Neural cell (in vitro differentiated cells): Measurements from ENCODE around the gene ERGIC3.

ENCODE experiments used
- EZH2 ChIP-seq: fragments of 200-600, 300-800 bp; shearing (Covaris generic), sonication (generic); IDR thresholded peaks from 2 replicates; pipeline ENCODE4 v1.6.1; 2014; ENCODE audit warnings: antibody characterized with exemption, low read length, borderline replicate concordance, mild to moderate bottlenecking; ENCODE audit not compliant: insufficient read depth, poor library complexity, severe bottlenecking
- MXI1 ChIP-seq: fragments of 450-650 bp; conservative IDR thresholded peaks from 2 replicates; pipeline ENCODE4 v1.6.1; 2014; ENCODE audit warnings: antibody characterized with exemption, mild to moderate bottlenecking; ENCODE audit not compliant: poor library complexity, severe bottlenecking
- POLR2AphosphoS5 ChIP-seq: IDR thresholded peaks from 2 replicates; pipeline ENCODE4 v1.6.1; 2012
- RAD21 ChIP-seq: fragments of 450-650 bp; conservative IDR thresholded peaks from 2 replicates; pipeline ENCODE4 v1.6.1; 2014; ENCODE audit warnings: antibody characterized with exemption, mild to moderate bottlenecking, moderate library complexity
- SMC3 ChIP-seq: fragments of 450-650 bp; conservative IDR thresholded peaks from 2 replicates; pipeline ENCODE4 v1.6.1; 2014; ENCODE audit warnings: antibody characterized with exemption, mild to moderate bottlenecking, moderate library complexity; ENCODE audit not compliant: poor library complexity
- TF ChIP-seq, protein P1 (sequence below): fragments of 450-650 bp; IDR thresholded peaks from 2 replicates; pipeline ENCODE4 v1.5.1; 2014; ENCODE audit warnings: antibody characterized with exemption, mild to moderate bottlenecking, moderate library complexity; ENCODE audit not compliant: poor library complexity, severe bottlenecking
- TF ChIP-seq, protein P2 (sequence below): IDR thresholded peaks from 2 replicates; pipeline ENCODE4 v1.6.1; 2012; ENCODE audit warnings: borderline replicate concordance

DNA sequence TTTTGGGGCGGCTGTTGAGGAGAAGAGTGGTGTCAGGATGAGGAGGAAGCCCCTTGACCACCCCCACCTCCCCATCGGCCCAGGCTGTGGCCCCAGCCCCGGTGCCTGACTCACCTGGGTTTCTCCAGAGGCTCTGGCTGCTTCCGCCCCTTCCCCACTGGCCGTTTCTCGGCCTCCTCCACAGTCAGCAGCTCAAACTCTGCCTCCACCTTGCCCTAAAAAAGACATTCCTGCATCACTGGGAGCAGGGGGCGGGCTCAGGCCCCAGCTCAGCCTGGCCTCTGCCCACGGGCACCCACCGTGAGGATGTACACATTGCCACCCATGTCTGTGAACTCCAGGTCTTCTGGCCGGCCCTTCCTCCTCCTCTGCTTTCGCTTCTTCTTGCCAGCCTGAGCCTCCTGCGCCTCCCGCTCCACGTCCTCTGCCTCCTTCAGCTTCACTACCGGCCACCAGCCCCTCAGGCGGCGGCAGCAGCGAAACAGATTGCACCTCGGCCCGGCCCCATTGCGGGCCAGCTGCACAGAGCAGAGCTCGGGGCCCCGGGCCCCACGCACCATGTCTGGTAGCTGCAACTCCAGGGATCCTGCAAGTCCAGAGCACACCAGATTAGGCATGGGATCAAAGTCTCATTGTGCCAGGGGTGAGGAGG is 17.3 kb downstream of the ERGIC3 start:
- TF ChIP-seq, protein P1, sequence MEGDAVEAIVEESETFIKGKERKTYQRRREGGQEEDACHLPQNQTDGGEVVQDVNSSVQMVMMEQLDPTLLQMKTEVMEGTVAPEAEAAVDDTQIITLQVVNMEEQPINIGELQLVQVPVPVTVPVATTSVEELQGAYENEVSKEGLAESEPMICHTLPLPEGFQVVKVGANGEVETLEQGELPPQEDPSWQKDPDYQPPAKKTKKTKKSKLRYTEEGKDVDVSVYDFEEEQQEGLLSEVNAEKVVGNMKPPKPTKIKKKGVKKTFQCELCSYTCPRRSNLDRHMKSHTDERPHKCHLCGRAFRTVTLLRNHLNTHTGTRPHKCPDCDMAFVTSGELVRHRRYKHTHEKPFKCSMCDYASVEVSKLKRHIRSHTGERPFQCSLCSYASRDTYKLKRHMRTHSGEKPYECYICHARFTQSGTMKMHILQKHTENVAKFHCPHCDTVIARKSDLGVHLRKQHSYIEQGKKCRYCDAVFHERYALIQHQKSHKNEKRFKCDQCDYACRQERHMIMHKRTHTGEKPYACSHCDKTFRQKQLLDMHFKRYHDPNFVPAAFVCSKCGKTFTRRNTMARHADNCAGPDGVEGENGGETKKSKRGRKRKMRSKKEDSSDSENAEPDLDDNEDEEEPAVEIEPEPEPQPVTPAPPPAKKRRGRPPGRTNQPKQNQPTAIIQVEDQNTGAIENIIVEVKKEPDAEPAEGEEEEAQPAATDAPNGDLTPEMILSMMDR = no peak
- TF ChIP-seq SMC3 (no peak), POLR2AphosphoS5 (no peak), EZH2 (no peak), RAD21 (no peak), MXI1 (no peak)
- TF ChIP-seq, protein P2, sequence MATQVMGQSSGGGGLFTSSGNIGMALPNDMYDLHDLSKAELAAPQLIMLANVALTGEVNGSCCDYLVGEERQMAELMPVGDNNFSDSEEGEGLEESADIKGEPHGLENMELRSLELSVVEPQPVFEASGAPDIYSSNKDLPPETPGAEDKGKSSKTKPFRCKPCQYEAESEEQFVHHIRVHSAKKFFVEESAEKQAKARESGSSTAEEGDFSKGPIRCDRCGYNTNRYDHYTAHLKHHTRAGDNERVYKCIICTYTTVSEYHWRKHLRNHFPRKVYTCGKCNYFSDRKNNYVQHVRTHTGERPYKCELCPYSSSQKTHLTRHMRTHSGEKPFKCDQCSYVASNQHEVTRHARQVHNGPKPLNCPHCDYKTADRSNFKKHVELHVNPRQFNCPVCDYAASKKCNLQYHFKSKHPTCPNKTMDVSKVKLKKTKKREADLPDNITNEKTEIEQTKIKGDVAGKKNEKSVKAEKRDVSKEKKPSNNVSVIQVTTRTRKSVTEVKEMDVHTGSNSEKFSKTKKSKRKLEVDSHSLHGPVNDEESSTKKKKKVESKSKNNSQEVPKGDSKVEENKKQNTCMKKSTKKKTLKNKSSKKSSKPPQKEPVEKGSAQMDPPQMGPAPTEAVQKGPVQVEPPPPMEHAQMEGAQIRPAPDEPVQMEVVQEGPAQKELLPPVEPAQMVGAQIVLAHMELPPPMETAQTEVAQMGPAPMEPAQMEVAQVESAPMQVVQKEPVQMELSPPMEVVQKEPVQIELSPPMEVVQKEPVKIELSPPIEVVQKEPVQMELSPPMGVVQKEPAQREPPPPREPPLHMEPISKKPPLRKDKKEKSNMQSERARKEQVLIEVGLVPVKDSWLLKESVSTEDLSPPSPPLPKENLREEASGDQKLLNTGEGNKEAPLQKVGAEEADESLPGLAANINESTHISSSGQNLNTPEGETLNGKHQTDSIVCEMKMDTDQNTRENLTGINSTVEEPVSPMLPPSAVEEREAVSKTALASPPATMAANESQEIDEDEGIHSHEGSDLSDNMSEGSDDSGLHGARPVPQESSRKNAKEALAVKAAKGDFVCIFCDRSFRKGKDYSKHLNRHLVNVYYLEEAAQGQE = no peak
